HG03097 (cell line): ENCODE data around the gene NLGN4Y.
"Not testable (repeated sequence)": the region's sequence is repeated elsewhere in the genome, so short reads cannot be mapped to it uniquely, and the experiment has no call there.

Experiments used
- ATAC-seq: cut with Tn5 transposase; IDR thresholded peaks from one replicate; pipeline ENCODE4 v1.9.1; 2021; ENCODE audit not compliant: unreplicated experiment, low FRiP score

The NLGN4Y gene

DNA sequence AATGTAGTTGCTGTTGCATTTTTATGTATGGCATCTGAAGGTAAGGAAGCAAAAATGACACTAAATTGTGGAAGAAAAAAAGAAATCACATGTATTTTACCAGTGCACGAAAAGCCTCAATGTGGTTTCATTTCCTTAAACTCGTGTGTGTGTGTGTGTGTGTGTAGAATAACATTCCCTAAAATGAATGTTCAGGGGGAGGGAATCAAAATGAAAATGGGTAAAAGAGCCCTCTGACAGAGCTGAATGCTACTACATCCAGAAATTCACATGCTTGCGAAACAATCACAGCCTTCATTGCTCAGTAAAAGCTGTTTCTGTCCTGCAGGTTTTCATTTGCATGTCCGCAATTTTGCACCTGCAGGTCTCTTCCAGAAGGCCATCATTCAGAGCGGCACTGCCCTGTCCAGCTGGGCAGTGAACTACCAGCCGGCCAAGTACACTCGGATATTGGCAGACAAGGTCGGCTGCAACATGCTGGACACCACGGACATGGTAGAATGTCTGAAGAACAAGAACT lies 305.1 kb downstream of the NLGN4Y start:
- no peak for ATAC-seq

DNA sequence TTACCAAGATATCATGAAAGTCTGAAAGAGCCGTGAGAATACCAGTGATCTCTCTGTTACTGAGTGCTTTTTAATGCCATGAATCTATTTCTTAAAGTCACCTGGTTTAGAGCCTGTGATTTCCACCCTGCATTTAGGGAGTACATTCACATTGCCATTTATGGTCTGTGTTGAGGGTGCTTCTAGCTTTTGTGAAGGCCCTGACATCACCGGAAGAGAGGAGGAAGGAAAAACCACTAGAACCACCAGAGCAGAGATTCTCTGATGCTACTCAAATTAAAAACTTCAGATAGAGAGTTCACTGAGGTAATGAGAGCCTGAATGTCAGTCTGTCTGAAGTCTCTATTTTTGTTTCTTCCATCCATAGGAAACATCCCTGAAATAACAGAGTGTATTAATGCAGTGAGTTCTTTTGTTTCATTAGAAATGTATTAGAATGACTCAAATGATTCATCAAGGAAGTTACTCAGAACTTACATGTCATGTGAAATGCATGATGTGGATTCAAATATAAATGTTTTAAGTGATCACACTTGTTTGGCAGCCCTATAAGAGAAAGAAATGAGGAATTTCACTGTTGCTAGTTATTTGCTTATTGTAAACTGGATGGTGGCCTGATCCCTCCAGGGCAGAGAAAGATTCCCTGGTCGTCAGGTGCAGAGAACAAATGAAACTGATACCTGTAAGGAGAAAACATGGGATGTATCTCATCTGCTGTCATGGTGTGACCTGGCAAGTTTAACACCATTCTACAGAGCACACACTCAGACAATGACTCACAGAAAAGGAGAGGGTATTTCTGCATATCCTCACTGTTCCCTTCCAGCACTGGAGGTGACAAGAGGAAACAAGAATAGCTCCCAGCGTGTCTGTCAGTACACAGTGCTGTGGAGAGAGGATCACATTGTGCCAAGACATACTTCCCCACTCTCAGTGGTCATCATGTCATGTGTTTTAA lies 310.1 kb downstream of the NLGN4Y start:
- no peak for ATAC-seq

DNA sequence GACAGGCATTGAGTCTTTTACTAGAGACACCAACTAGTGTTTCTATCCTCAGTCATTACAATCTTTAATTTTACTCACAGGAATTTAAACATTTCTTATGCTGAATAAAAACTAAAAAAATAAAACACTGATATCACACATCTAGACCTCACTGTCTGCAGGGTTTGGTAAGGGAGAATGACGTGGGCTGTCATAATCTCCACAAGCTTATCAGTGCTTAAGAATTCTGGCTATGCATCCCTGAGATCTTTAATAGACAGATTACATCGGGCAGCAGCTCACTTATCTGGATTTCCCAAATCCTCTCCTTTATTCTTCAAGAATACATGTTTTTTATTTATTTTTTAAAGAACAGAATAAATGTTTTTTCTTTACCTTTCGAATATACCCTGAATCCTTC lies 313.1 kb downstream of the NLGN4Y start:
- no peak for ATAC-seq

DNA sequence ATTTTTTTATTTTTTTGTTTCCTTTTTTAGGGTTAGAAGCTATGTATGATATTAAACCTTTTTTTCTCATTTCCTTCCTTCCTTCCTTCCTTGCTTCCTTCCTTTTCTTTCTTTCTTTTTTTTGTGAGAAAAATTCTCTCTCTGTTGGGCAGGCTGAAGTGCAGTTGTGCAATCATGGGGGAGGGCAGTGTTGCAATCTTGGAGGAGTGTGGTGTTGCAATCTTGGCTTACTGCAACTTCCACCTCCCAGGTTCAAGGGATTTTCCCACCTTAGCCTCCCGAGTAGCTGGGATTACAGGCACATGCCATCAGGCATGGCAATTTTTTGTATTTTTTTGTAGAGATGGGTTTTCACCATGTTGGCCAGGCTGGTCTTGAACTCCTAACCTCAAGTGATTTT lies 326.4 kb downstream of the NLGN4Y start:
- no peak for ATAC-seq

DNA sequence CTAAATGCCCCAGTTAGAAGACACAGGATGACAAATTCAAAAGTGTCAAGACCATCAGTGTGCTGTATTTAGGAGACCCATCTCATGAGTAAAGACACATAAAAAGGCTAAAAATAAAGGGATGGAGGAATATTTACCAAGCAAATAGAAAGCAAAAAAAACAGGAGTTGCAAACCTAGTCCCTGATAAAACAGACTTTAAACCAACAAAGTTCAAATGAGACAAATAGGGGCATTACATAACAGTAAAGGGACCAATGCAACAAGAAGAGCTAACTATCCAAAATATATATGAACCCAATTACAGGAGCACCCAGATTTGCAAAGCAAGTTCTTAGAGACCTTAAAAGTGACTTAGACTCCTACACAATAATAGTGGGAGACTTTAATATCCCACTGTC lies 336.1 kb downstream of the NLGN4Y start:
- ATAC-seq, result no peak

DNA sequence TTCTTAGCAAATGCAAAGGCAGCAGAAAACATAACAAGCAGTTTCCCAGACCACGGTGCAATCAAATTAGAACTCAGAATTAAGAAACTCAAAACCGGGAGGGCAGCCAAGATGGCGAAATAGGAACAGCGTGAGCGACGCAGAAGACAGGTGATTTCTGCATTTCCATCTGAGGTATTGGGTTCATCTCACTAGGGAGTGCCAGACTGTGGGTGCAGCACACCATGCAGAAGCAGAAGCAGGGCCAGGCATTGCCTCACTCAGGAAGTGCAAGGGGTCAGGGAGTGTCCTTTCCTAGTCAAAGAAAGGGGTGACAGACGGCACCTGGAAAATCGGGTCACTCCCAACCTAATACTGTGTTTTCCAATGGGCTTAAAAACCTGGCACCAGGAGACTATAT lies 336.7 kb downstream of the NLGN4Y start:
- ATAC-seq, result not testable (repeated sequence)

DNA sequence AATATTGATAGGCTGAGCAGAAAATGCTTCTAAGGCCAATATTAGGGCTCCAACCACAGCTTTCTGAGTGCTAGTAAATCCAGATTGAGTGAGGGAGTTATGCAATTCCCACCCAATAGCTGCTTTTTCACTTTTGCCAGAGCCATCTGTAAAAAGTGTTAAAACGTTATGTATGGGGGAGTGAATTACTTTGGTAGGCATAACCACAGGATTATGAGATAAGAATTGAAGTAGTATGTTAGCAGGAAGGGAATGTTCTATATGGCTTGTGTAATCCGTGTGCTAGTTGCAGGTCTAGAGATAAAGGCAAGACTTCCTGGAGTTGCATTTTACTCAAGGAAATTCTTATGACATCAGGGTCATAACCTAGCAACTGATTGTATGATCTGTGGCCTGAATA lies 347.6 kb downstream of the NLGN4Y start:
- no peak for ATAC-seq
